Fibroblast of villous mesenchyme (primary cell): ENCODE results near the gene CSNK1A1L. TPM values are rescaled to one million over a fixed set of nuclear protein-coding genes. Genes with fewer than 3 reads are reported as not detected.
"Not testable (repeated sequence)": the region's sequence is repeated elsewhere in the genome, so short reads cannot be mapped to it uniquely, and the experiment has no call there.

Source experiments
- DNase-seq: peaks from one replicate; pipeline ENCODE4 v3.0.0-alpha.2; 2010; ENCODE audit warnings: low read depth
- H3K4me3 ChIP-seq: 2 replicates; pipeline ENCODE4 v1.5.1; 2011; ENCODE audit warnings: low read depth, mild to moderate bottlenecking, low read length
- total RNA-seq: library from RNA; depleted of rRNA; stranded (reverse); fragments of >200 nt; gene quantifications from 2 replicates; pipeline ENCODE4 v1.2.3, GENCODE V29; 2012
- TF ChIP-seq, protein P1 (sequence below): IDR thresholded peaks from 2 replicates; pipeline ENCODE4 v1.5.1; 2012; ENCODE audit warnings: low read depth, mild to moderate bottlenecking, low read length; ENCODE audit not compliant: insufficient read depth

Gene CSNK1A1L
- total RNA-seq, 1 donor: not detected

DNA sequence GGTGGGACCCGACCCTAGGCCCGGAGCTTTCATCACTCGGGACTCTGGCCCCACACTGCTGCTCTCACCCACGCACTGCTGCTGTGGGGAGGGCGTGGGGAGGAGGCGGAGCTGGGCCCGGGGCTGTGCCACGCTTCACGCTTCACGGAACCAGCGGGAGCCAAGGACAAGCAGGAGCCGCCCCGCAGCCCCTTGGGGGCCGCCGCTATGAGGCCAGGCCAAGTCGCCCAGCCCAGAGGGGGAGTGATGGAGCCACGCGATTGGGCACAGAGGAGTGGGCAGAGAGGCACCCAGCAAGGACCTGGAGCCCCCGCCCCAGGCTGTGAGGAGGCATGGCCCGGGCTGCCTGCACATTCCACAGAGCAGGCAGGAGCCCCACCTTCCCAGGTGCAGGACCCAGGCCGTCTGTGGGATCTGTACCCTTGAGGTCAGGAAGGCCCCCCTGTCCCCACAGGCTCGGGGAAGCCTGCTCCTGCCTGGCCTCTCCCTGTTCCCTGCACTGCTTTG is 35.8 kb downstream of the CSNK1A1L start:
- TF ChIP-seq, protein P1, sequence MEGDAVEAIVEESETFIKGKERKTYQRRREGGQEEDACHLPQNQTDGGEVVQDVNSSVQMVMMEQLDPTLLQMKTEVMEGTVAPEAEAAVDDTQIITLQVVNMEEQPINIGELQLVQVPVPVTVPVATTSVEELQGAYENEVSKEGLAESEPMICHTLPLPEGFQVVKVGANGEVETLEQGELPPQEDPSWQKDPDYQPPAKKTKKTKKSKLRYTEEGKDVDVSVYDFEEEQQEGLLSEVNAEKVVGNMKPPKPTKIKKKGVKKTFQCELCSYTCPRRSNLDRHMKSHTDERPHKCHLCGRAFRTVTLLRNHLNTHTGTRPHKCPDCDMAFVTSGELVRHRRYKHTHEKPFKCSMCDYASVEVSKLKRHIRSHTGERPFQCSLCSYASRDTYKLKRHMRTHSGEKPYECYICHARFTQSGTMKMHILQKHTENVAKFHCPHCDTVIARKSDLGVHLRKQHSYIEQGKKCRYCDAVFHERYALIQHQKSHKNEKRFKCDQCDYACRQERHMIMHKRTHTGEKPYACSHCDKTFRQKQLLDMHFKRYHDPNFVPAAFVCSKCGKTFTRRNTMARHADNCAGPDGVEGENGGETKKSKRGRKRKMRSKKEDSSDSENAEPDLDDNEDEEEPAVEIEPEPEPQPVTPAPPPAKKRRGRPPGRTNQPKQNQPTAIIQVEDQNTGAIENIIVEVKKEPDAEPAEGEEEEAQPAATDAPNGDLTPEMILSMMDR: no peak
- H3K4me3 ChIP-seq: no peak overlapping the region
- no peak for DNase-seq

DNA sequence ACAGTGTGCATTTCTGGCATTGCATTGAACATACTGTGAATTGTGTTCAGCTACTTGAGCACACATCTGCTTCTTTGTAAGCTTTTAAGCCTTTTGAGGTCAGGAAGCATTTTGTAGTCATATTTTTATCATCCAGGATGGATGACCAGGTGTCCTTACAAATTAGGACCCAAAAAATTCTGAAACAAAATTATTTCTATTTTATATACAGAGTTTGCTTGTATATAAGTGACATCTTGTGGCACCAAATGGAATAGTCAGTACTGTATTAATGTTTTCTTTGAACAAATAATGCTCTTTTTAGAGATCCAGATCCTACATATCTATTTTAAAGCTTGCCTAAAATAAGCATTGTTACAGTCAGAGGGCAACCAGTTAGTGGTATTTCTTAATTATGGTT is 36.5 kb downstream of the CSNK1A1L start:
- TF ChIP-seq, protein P1: peak; percentile 21

DNA sequence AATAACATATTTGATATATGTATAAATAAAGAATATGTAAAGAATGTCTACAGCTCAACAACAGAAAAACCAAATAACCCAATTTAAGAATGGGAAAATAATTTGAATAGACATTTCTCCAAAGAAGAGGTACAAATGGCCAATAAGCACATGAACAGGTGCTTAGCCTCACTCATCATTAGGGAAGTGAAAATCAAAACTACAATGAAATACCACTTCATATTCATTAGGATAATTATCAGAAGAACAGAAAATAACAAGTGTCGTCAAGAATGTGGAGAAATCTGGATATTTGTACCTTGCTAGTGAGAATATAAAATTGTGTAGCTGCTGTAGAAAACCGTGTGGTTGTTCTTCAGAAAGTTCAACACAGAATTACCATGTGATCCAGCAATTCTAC is 37.6 kb downstream of the CSNK1A1L start:
- no peak for DNase-seq
- TF ChIP-seq, protein P1: no peak
- no peak overlapping the region for H3K4me3 ChIP-seq

More for the DNA sequence above, 36.5 kb downstream of the CSNK1A1L start:
- H3K4me3 ChIP-seq: no peak overlapping the region
- peak; percentile 22 for DNase-seq

DNA sequence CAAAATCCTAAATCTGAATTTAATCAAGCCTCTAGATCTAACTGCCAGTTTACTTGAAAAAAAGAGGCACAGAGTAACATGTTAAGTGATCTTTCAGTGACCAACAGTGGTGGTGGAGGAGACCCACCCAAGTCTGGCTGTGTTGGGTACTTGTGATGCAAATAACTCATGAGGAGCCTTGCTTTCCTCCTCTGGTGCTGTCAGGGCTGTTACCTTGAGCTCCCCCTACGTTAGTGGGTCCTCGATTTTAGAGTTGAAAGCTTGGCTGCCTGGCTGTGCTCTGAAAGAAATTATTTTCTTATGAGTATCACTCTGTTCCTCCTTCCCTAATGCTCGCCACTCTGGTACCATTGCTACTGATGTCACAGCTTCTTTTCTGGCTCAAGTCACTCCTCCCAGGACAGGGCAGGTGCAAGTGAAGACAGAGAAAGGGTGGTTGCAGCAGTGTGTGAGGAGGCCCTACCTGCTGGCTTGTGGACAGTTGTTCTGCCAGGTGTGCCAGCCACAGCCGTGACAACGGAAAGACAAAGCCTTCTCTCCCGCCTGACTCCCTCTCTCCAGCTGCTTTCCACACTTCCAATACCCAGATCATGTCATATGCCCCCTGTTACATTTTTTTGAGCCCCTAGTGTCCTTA is 39.5 kb downstream of the CSNK1A1L start:
- TF ChIP-seq, protein P1: no peak
- no peak for DNase-seq
- no peak overlapping the region for H3K4me3 ChIP-seq

DNA sequence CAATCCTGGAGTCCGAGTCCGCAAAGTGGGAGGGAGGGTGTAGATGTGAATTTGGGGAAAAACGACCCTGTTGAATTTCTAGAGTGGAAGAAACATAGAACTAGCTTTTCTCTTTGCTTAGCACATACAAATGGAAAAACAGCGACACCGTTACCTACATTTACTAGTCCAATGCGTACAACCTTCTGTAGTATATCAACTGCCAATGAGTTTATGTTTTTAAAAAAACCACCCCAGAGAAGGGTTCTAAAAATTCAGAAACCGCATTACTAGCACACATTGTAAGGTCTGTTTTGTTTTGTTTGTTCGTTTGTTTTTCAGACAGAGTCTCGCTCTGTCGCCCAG is 45.6 kb downstream of the CSNK1A1L start:
- TF ChIP-seq, protein P1: no peak
- no peak for DNase-seq
- H3K4me3 ChIP-seq: peak overlapping the region; percentile 97

DNA sequence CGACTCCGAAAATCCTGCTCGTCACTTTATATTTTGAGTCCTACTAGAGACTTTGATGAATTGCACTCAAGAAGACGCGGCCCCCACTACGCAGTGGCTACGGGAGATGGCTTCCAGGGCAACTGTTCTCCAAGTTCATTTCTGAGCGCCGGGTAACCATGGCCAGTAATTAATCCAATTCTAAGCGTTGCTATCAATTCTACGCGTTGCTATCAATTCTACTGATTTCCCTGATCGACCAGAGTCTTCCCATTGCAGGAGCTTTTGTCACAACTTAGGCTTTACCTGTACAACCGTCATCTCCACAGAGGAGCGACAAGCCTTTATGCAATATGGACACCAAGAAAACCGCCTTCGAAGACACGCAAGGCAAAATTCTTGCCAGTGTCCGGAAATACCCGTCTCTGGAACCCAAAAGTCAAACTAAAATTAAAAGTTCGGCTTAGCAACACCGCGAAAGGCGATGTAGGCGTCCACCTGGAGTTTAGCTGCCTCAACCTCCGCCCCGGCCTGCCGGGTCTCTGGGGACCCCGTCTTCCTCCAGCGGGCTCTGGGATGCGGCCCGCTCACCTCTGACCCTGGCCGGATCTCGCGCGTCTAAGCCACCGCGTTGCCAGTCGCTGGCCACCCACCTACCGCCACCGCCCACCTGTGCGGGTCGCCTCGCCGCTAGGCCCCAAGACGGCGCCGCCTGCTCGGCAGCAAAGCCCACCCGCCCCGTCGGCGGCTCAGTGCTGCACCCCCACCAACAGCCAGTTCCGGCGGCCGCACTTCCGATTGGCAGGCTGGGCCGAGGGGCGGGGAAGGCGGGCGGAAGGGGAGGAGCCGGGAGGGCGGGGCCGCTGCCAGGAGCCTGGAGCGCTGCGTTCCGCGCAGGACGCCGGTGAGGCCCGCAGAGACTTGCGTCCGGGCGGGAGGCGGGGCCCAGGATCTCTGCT is 46.3 kb downstream of the CSNK1A1L start, which contains the start of gene SUPT20H:
Gene SUPT20H, minus strand, starts transcription at position 779 of the 938 bp plus-strand sequence. CDS start 8,198 bp downstream, outside the sequence.
- TF ChIP-seq, protein P1: no peak
- peak; percentile 90 for DNase-seq
- H3K4me3 ChIP-seq: peak within 1 kb of the TSS; percentile 97

DNA sequence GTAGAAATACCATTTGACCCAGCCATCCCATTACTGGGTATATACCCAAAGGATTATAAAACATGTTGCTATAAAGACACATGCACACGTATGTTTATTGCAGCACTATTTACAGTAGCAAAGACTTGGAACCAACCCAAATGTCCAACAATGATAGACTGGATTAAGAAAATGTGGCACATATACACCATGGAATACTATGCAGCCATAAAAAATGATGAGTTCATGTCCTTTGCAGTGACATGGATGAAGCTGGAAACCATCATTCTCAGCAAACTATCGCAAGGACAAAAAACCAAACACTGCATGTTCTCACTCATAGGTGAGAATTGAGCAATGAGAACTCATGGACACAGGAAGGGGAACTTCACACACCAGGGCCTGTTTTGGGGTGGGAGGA is 49.2 kb downstream of the CSNK1A1L start:
- H3K4me3 ChIP-seq: not testable (repeated sequence)

More for the DNA sequence above, 49.2 kb downstream of the CSNK1A1L start:
- DNase-seq: not testable (repeated sequence)
